ENCODE data around the gene PEBP1.
"Not testable (repeated sequence)": the region's sequence is repeated elsewhere in the genome, so short reads cannot be mapped to it uniquely, and the experiment has no call there.

Gene PEBP1

DNA sequence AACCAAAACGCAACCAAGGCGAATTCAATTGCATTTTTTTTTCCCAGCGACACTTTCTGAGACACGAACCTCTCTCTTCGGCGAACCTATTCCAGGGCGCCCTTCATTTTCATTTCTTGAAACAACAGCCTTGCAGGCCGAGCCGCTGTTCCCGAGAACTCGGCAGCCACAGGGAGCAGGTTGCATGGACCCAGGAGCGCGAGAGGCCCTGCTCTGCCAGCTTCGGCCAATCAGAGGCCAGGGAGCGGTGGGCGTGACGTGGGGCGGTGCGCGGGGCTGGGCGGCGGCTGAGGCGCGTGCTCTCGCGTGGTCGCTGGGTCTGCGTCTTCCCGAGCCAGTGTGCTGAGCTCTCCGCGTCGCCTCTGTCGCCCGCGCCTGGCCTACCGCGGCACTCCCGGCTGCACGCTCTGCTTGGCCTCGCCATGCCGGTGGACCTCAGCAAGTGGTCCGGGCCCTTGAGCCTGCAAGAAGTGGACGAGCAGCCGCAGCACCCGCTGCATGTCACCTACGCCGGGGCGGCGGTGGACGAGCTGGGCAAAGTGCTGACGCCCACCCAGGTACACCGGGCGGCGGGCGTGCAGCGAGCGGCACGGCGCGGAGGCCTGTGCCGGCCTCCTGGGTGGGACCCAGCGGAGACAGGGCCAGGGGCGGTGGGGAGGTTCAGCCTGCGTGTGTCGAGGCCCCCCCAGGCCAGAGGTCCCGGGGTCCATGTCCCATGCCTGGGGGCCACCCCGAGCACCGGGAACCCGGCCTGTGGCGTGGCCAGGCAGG lies at the start of gene PEBP1:
PEBP1 (plus strand) TSS at position 337 of the 771 bp plus-strand sequence; CDS start at position 423, 86 bp downstream.
- DNase-seq, result peak; percentile 87

DNA sequence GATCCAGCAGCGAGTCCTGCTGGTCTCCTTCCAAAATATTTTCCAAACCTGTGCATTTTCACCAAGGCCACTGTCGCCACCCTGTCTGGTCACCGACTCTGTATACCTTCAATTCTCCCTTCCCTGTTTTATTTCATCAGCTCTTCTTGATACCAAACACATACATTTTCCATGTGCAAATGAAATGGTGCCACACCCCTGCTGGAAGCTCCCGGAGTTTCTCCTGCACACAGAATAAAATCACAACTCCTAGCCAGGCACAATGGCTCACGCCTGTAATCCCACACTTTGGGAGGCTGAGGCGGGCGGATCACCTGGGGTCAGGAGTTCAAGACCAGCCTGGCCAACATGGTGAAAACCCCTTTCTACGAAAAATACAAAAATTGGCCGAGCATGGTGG lies 46.1 kb upstream of the PEBP1 start:
- no peak for DNase-seq

GRCh38 chr12:118094039-118094438 lies 41.9 kb upstream of the PEBP1 start:
- DNase-seq, result no peak

DNA sequence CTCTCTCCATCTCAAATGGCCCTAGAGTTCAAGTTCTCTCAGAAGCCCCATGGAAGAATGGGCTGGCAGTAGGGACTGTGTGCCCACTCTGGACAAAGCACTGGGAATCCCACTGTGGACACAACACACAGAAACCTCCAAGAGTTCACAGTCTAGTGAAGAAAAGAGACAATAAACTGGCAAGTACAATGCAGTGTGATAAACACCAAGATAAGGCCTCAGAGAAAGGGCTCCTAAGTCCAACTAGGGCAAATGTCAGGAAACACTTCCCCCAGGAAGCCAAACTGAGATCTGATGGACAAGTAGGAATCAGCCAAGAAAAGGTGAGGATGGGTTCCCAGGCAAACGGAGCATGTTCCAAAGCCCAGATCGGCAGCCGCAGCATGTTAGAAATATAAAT lies 37.5 kb upstream of the PEBP1 start:
- DNase-seq, result no peak

DNA sequence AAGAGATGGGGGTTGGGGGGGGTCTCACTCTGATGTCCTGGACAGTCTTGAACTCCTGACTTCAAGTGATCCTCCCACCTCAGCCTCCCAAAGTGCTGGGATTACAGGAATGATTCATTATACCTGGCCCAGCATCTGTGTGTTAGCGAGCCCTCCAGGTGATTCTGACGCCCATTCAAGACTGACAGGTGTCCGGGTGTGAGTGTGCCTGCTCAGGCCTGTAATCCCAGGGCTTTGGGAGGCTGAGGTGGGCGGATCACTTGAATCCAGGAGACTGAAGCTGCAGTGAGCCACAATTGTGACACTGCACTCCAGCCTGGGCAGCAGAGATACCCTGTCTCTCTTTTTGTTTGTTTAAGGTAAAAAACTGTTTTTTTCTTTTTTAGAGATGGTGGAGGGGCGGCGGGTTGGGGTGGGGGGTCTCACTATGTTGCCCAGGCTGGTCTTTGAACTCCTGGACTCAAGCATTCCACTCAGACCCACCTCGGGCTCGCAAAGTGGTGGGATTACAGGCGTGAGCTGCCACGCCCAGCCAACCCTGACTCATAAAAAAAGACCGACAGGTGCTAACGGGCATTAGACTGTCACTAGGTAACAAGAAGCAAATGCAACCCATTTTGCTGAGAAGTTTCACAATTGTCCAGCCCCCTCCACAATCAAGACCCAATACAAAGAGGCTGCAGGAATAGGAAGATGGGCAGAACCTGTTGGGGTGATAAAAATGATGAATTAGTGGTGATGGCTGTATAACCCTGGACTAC lies 36.8 kb upstream of the PEBP1 start:
- DNase-seq, result no peak

DNA sequence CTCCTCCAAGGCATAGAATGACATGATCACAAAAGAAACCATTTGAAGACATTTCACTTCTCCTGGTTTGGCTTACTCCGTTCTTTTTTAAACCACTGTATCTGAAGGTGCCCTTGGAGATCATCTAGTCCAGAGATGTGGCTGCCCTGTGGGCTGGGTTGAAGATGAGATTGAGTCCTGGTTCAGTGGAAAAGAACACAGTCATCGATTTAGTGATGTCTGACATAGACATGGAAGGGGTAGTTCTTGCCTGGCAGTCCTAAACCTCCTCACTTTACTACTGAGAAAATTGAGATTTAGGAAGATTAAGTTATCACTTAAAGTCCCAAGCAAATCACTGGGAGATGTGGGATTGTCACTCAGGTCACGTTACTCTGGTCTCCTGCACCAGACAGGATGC lies 34.9 kb upstream of the PEBP1 start:
- DNase-seq, result no peak

DNA sequence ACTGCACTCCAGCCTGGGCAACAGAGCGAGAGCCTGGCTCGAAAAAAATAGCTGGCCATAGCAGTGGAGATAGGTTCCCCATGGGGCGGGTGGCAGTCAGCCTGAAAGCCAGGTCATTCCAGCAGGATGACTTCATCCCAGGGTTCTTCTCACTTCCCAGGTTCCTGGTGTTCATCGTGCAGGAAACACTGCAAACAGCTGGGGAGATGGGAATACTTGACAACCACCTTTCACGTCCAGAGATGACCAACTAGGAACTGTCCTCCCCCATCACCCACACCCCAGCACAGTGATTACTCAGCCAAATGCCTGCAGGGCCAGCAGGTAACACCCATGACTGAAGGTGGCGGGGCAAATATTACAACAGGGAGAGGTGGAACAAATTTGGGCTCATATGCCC lies 33.9 kb upstream of the PEBP1 start:
- no peak for DNase-seq

GRCh38 chr12:118102609-118103008 lies 33.3 kb upstream of the PEBP1 start:
- DNase-seq, result no peak

DNA sequence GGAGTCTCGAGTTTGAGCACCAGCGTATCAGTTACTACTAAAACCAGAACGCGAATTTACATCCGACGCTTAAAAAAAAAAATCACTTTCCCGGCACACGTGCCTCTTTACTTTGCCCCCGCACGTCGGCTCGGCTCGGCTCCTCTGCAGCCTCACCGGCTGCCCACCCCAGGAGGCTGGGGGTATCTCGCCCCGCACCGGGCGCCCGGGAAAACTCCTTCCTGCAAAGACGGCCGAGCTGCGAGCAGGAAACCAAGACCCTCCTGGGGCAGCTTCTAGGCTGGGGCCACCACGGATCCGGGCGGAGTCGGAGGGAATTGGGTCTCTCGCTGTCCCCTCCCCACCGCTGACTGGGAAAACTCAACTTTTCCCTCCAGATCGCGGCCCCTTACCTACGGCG lies 32.7 kb upstream of the PEBP1 start:
- no peak for DNase-seq

DNA sequence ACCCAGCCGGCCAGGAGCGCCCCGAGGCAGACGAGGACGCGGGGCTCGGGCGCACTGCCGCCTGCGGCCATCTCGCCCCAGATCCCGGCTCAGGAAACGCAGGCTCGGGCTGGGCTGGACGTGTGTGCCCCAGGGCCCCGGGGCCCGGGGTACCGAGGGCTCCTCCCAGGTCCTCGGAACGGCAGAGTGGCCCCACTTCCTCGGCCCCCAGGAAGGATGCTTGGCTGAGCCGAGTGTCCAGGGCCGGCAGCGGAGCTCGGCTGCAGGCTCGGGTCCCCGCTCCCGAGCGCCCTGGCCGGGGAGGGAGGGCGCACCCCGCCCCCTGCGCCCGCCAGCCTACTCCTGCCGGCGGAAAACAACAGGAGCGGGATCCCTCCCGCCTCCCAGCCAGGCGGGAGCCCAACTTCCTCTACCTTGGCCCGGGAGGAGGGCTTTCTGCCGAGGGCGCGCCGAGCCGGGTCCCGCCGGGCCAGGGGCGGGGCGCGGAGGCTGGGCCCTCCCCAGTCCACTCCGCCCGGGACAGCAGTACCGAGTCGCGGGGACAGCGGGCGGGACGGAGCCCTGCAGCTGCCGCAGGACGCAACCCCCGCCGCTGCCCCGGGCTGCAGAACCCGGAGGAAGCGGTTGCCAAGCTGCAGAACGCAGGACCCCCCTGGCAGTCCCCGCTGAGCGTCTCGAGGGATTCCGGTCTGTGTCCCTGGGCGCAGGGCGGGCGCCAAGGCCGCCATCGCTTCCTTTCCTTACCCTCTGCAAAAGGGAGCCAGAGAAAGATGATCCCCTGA lies 32.1 kb upstream of the PEBP1 start, which contains the start of gene VSIG10:
VSIG10 (minus strand) TSS at position 411 of the 782 bp plus-strand sequence; CDS start at position 71, 340 bp downstream.
- peak; percentile 43 for DNase-seq

DNA sequence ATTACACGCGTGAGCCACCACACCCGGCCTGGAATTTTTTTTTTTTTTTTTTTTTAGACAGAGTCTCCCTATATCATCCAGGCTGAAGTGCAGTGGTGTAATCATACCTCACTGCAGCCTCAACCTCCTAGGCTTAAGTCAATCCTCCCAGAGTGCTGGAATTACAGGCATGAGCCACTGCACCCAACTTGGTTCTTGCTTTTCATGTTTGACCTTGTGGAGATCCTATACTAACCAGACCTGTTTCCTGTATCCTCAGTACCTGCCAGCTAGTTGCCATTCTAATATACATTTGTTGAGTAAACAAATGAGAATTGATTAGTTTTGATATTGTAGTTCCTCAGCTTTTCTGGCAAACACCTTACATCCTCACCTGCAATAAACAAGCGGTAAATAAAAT lies 28.9 kb upstream of the PEBP1 start:
- no peak for DNase-seq

- DNase-seq, result no peak
Observed at GRCh38 chr12:118107694-118108093, 28.2 kb upstream of the PEBP1 start.

GRCh38 chr12:118109088-118109487 lies 26.8 kb upstream of the PEBP1 start:
- DNase-seq, result no peak

DNA sequence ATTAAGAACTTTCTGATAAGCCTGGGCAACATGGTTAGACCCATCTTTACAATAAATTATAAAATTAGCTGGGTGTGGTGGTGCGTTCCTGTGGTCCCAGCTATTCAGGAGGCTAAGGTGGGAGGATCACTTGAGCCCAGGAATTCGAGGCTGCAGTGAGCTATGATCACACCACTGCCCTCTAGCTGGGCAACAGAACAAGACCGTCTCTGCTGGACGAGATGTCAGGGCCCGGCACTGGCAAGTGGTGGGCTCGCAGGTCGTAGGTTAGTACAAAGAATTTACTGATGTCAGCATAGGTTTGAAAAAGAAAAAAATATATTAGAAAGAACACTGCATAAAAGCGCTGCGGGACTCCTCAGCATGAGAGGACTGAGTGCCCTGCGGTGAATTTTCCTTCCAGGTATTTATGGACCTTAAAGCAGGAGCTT lies 16.5 kb upstream of the PEBP1 start:
- no peak for DNase-seq

GRCh38 chr12:118120579-118121363 lies 15.2 kb upstream of the PEBP1 start:
- DNase-seq, result peak; percentile 47

GRCh38 chr12:118122264-118122663 lies 13.7 kb upstream of the PEBP1 start:
- DNase-seq, result no peak

DNA sequence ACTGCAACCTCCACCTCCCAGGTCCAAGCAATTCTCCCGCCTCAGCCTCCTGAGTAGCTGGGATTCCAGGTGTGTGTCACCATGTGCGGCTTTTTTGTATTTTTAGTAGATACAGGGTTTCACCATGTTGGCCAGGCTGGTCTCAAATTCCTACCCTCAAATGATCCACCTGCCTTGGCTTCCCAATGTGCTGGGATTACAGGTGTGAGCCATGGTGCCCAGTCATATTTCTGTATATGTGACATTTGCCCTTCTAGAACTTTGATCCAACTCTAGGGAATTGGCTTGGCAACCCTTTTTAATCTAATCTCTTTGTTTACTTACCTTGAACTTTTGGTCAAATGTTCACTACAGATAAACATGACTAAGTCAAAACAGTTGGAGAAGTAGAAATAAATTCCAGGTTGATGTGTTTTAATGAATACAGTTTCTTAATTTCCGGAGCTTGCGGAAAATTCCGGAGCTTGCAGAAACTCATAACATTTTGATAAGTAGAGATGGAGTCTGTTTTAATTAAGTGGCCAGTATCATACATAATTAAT lies 11.5 kb upstream of the PEBP1 start:
- no peak for DNase-seq

- no peak for DNase-seq
Observed at GRCh38 chr12:118125743-118126118, 10.2 kb upstream of the PEBP1 start.

DNA sequence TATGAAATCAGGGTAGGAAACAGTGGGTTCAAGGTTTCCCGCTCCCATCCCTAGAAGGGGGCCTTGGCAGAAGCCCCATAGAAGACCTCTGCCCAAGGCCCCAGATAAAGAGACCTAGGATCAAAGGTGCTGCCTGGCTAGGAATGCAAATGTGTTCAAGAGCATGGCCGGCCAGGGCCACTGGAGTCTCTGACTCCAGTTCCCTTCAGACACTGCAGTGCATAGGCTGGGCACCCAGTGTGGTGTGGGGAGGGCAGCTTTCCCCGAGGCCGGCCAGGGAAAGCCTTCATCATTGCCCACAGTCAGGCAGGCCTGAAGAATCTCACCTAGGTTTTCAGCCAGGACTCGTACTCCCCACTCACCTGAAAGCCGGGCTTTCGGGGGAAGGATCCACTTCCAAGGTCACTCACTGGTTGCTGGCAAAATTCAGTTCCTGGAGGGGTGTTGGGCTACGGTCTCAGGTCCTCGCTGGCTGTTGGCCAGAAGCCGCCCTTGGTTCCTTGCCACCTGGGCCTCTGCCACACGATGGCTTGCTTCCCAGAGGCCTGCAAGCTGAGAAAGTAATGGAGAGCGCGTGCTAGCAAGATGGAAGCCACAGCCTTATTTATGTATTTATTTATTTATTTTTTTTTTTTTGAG lies 9.7 kb upstream of the PEBP1 start:
- no peak for DNase-seq

GRCh38 chr12:118127867-118128266 lies 8.1 kb upstream of the PEBP1 start:
- no peak for DNase-seq

- not testable (repeated sequence) for DNase-seq
Observed at GRCh38 chr12:118129436-118129835, 6.5 kb upstream of the PEBP1 start.

GRCh38 chr12:118136559-118137003 lies 657 bp downstream of the PEBP1 start:
- peak; percentile 79 for DNase-seq

Measured in inflammatory macrophage treated with lipopolysaccharide for 4 hours (primary cell).